ENCODE data around the gene CSTF2T. TPM values are rescaled to one million over a fixed set of nuclear protein-coding genes. Genes with fewer than 3 reads are reported as not detected.

The CSTF2T gene
- total RNA-seq, 1 experiment from 2014 or later, result 22.2 TPM

DNA sequence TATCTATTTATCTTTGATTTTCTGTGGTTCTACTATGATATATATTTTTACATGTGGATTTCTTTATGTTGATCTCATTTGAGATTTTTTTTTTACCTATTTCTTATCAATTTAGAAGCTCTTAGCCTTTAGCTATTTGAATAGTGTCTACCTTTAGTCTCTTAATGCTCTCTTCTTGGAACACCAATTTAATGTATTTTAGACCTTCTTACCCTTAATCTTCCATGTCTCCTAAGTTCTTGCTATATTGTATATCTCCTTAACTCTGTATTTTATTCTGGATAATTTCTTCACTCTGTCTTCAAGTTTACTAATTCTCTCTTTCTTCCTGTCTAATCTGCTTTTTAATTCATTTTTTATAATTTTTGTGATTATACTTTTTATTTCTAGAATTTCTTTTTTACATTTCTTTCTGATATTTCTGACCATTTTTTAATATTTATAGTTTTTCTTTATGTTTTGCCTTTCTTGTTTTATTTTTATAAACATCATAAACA, 27.3 kb downstream of the CSTF2T start:
- Histone ChIP-seq H3K4me1 (ENCODE audit: insufficient read depth, low read length, poor library complexity, severe bottlenecking) (peaks cover 4% of the 10 kb centered on the region), H3K4me3 (ENCODE audit: low read depth, low read length, poor library complexity, severe bottlenecking) (no peak overlapping the region), H3K27me3 (replicated peaks; ENCODE audit: insufficient read depth, low read depth, low read length, poor library complexity) (no peaks in the 10 kb centered on the region), H3K27ac (ENCODE audit: low read depth, low read length, poor library complexity, severe bottlenecking) (no peak overlapping the region), H3K9me3 (ENCODE audit: low read depth, low read length, poor library complexity, severe bottlenecking) (no peaks in the 10 kb centered on the region), H3K36me3 (ENCODE audit: insufficient read depth, low read length, poor library complexity, severe bottlenecking) (no peaks in the 10 kb centered on the region)
- TF ChIP-seq EZH2 (IDR thresholded peaks at IDR 0.05; ENCODE audit: borderline replicate concordance, low read depth, low read length, poor library complexity, severe bottlenecking), result no peak
- no peak for DNase-seq (ENCODE audit: low spot score)
- intact Hi-C loops (cut with micrococcal nuclease; ENCODE audit: unreplicated experiment), result no loop called here
- CTCF ChIA-PET, result no interaction called here
- BruUV-seq (replicated peaks), result no TSS peak
- POLR2A ChIA-PET (ENCODE audit: low non-redundant PET), result no interaction called here

DNA sequence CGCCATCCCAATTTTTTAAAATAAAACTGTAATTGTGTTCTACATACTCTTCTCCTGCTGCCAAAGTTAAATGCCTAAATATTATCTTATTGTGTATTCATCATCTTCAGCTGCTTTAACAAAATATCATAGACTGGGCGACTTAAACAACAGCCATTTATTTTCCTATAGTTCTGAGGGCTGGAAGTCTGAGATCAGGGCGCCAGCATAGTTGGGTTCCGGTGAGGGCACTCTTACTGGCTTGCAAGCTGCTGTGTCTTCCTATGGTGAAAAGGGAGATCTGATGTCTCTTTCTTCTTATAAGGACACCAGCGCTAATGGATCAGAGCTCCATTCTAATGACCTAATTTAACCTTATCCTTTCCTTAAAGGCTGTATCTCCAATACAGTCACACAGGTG, 30.4 kb downstream of the CSTF2T start:
- H3K36me3 ChIP-seq (ENCODE audit: insufficient read depth, low read length, poor library complexity, severe bottlenecking), result no peaks in the 10 kb centered on the region
- intact Hi-C loops (cut with micrococcal nuclease; ENCODE audit: unreplicated experiment), result no loop called here
- POLR2A ChIA-PET (ENCODE audit: low non-redundant PET), result no interaction called here
- DNase-seq (ENCODE audit: low spot score), result no peak
- TF ChIP-seq, protein P1, sequence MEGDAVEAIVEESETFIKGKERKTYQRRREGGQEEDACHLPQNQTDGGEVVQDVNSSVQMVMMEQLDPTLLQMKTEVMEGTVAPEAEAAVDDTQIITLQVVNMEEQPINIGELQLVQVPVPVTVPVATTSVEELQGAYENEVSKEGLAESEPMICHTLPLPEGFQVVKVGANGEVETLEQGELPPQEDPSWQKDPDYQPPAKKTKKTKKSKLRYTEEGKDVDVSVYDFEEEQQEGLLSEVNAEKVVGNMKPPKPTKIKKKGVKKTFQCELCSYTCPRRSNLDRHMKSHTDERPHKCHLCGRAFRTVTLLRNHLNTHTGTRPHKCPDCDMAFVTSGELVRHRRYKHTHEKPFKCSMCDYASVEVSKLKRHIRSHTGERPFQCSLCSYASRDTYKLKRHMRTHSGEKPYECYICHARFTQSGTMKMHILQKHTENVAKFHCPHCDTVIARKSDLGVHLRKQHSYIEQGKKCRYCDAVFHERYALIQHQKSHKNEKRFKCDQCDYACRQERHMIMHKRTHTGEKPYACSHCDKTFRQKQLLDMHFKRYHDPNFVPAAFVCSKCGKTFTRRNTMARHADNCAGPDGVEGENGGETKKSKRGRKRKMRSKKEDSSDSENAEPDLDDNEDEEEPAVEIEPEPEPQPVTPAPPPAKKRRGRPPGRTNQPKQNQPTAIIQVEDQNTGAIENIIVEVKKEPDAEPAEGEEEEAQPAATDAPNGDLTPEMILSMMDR (conservative IDR thresholded peaks at IDR 0.05; ENCODE audit: low read depth, low read length), result no peak
- TF ChIP-seq EZH2 (IDR thresholded peaks at IDR 0.05; ENCODE audit: borderline replicate concordance, low read depth, low read length, poor library complexity, severe bottlenecking), result no peak
- CTCF ChIA-PET, result no interaction called here
- no peaks in the 10 kb centered on the region for H3K9me3 ChIP-seq (ENCODE audit: low read depth, low read length, poor library complexity, severe bottlenecking)
- peaks cover 4% of the 10 kb centered on the region for H3K4me1 ChIP-seq (ENCODE audit: insufficient read depth, low read length, poor library complexity, severe bottlenecking)
- H3K4me3 ChIP-seq (ENCODE audit: low read depth, low read length, poor library complexity, severe bottlenecking), result no peak overlapping the region
- no peak overlapping the region for H3K27ac ChIP-seq (ENCODE audit: low read depth, low read length, poor library complexity, severe bottlenecking)
- no TSS peak for BruUV-seq (replicated peaks)
- H3K27me3 ChIP-seq (replicated peaks; ENCODE audit: insufficient read depth, low read depth, low read length, poor library complexity), result no peaks in the 10 kb centered on the region

DNA sequence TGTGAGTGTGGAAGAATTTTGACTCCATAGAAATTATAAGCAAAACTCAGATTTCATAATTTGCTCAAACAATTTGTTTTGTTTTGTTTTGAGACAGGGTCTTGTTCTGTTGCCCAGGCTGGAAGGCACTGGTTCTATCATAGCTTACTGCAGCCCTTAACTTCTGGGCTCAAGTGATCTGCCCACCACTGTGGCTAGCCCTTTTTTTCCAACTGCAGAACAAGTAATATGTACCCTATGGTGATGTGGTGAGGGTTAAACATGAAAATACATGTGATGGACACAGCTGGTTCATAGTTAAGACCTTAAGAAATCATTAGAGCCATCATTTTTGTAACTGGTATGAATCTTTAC, 31.1 kb downstream of the CSTF2T start:
- Histone ChIP-seq H3K27ac (ENCODE audit: low read depth, low read length, poor library complexity, severe bottlenecking) (no peak overlapping the region), H3K4me1 (ENCODE audit: insufficient read depth, low read length, poor library complexity, severe bottlenecking) (peaks cover 4% of the 10 kb centered on the region), H3K9me3 (ENCODE audit: low read depth, low read length, poor library complexity, severe bottlenecking) (no peaks in the 10 kb centered on the region), H3K27me3 (replicated peaks; ENCODE audit: insufficient read depth, low read depth, low read length, poor library complexity) (no peaks in the 10 kb centered on the region), H3K36me3 (ENCODE audit: insufficient read depth, low read length, poor library complexity, severe bottlenecking) (no peaks in the 10 kb centered on the region), H3K4me3 (ENCODE audit: low read depth, low read length, poor library complexity, severe bottlenecking) (no peak overlapping the region)
- TF ChIP-seq, protein P1 (conservative IDR thresholded peaks at IDR 0.05; ENCODE audit: low read depth, low read length), result no peak
- TF ChIP-seq EZH2 (IDR thresholded peaks at IDR 0.05; ENCODE audit: borderline replicate concordance, low read depth, low read length, poor library complexity, severe bottlenecking), result no peak
- DNase-seq (ENCODE audit: low spot score), result no peak
- POLR2A ChIA-PET (ENCODE audit: low non-redundant PET), result no interaction called here
- CTCF ChIA-PET, result no interaction called here
- intact Hi-C loops (cut with micrococcal nuclease; ENCODE audit: unreplicated experiment), result no loop called here
- BruUV-seq (replicated peaks), result no TSS peak

DNA sequence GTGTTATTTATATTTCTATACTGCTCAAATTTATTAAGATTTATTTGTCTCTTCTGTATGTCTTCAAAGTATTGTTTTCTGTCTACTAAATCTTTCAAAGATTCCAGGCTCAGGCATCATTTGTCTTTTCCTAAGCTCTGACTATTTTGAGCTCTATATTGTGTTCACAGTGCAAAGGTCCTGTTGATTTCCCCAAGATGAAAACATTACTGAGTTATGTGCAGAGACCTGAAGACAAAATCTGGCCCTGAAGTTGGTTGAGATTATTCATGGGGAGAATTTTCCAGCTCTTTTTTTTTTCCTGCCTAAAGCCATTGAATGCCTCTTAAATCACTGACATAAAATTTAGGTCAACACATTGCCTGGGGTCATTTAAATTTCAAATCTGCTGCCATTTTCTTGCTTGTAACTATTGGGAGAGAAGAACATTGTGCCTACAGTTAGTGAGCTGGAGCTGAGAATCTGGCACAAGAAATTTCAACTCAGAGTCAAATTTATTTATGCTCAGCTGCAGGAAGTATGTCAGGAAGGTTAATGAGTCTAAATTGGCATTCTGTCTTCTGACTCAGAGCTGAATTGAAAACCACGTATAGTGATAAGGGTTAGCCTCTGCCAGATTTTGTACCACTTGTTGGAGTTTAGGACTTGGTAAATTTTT, 31.6 kb downstream of the CSTF2T start:
- DNase-seq (ENCODE audit: low spot score), result peak; percentile 26

More for the DNA sequence above, 31.6 kb downstream of the CSTF2T start:
- peaks cover 4% of the 10 kb centered on the region for H3K4me1 ChIP-seq (ENCODE audit: insufficient read depth, low read length, poor library complexity, severe bottlenecking)
- H3K9me3 ChIP-seq (ENCODE audit: low read depth, low read length, poor library complexity, severe bottlenecking), result no peaks in the 10 kb centered on the region
- BruUV-seq (replicated peaks), result no TSS peak
- POLR2A ChIA-PET (ENCODE audit: low non-redundant PET), result no interaction called here
- CTCF ChIA-PET, result no interaction called here
- intact Hi-C loops (cut with micrococcal nuclease; ENCODE audit: unreplicated experiment), result no loop called here
- no peaks in the 10 kb centered on the region for H3K27me3 ChIP-seq (replicated peaks; ENCODE audit: insufficient read depth, low read depth, low read length, poor library complexity)
- H3K4me3 ChIP-seq (ENCODE audit: low read depth, low read length, poor library complexity, severe bottlenecking), result no peak overlapping the region
- TF ChIP-seq, protein P1 (conservative IDR thresholded peaks at IDR 0.05; ENCODE audit: low read depth, low read length), result no peak
- no peak for TF ChIP-seq EZH2 (IDR thresholded peaks at IDR 0.05; ENCODE audit: borderline replicate concordance, low read depth, low read length, poor library complexity, severe bottlenecking)
- no peak overlapping the region for H3K27ac ChIP-seq (ENCODE audit: low read depth, low read length, poor library complexity, severe bottlenecking)
- no peaks in the 10 kb centered on the region for H3K36me3 ChIP-seq (ENCODE audit: insufficient read depth, low read length, poor library complexity, severe bottlenecking)

All from A673 (cell line).